Mononuclear cell (primary cell): ENCODE measurements around the gene BRD7. TPM values are rescaled to one million over a fixed set of nuclear protein-coding genes. Genes with fewer than 3 reads are reported as not detected.

Experiments
- H3K27me3 ChIP-seq: 2 replicates; pipeline ENCODE4 v1.6.0; 2011; ENCODE audit warnings: low read length, control low read depth; ENCODE audit not compliant: insufficient read depth
- H3K4me1 ChIP-seq: 2 replicates; pipeline ENCODE4 v1.5.1; 2011; ENCODE audit warnings: mild to moderate bottlenecking, low read length, control low read depth; ENCODE audit not compliant: insufficient read depth
- H3K4me3 ChIP-seq: 2 replicates; pipeline ENCODE4 v1.5.1; 2011; ENCODE audit warnings: mild to moderate bottlenecking, low read length, moderate library complexity
- H3K9me3 ChIP-seq: 2 replicates; pipeline ENCODE4 v1.5.1; 2011; ENCODE audit warnings: low read depth, mild to moderate bottlenecking, control low read depth, low read length
- total RNA-seq: library from RNA; depleted of rRNA; stranded (reverse); fragments of >200 nt; gene quantifications from one replicate; pipeline ENCODE4 v1.2.3, GENCODE V29; 2012

The BRD7 gene
- total RNA-seq, 1 donor = 55.3 TPM

DNA sequence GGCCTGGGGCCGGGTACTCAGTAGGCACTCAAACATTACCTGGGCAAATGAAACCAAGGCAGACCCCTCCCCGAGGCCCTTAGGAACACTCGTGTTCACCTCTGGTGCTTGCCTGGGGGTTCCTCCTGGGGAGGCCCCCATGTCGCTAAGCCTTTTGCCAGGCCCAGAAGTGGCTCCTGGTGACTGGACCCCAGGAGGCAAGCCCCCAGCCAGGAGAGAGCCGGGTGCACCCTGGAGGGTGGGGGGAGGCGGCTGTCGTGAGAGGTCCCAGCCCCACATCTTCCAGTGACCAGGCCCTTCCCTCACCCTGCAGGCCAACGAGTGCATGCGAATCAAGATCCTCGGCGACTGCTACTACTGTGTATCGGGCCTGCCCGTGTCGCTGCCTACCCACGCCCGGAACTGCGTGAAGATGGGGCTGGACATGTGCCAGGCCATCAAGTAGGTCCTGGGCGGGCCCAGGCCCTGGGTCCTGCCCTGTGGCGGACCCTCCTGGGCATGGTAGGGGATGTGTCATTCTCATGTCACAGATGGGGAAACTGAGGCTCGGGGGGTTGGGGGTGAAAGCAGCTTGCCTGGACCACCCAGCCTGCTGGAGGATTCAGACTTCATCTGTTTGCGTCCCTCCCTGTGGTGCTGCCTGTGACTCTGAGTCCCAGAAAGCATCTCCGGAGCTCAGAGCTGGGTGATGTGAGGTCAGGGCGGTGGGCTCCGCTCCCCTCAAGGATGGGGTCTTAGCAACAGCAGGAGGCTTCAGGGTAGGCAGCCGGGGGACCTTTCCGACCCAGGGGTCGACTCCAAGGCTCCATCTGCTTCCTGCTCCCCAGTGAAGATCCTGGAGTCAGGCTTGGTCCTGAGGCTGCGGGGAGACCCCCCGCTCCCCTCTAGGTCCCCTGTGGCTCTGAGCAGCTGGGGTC lies 69.9 kb downstream of the BRD7 start:
- Histone ChIP-seq H3K4me3 (no peak overlapping the region), H3K27me3 (no peaks in the 10 kb centered on the region), H3K4me1 (no peaks in the 10 kb centered on the region), H3K9me3 (no peaks in the 10 kb centered on the region)

DNA sequence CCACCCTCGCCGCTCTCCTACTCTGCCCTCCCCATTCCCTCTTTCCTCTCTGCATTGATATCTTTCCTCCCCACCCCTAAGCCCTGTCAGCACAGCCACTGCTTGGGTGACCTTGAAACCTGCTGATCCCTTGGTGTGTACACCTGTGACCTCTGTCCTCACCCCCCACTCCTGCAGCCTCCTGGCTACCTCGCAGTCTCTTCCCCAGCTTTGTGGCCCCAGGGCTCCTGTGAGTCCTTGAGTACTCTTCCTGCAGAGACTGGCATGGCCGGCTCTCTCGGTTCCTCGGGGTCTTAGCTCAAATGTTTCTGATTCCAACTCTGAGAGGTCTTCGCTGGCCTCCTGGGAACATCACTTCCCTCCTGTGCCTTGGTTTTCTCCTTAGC lies 70.7 kb downstream of the BRD7 start:
- Histone ChIP-seq H3K4me3 (no peak overlapping the region), H3K4me1 (no peaks in the 10 kb centered on the region), H3K27me3 (no peaks in the 10 kb centered on the region), H3K9me3 (no peaks in the 10 kb centered on the region)

- H3K9me3 ChIP-seq = no peaks in the 10 kb centered on the region
These were observed 71.3 kb downstream of the BRD7 start for GRCh38 chr16:50297301-50298074.

GRCh38 chr16:50296807-50297206 lies 72.0 kb downstream of the BRD7 start:
- Histone ChIP-seq H3K4me1 (no peaks in the 10 kb centered on the region), H3K27me3 (no peaks in the 10 kb centered on the region), H3K9me3 (no peaks in the 10 kb centered on the region), H3K4me3 (no peak overlapping the region)

More at GRCh38 chr16:50297301-50298074, 71.3 kb downstream of the BRD7 start:
- Histone ChIP-seq H3K27me3 (no peaks in the 10 kb centered on the region), H3K4me1 (no peaks in the 10 kb centered on the region), H3K4me3 (no peak overlapping the region)

- Histone ChIP-seq H3K4me1 (no peaks in the 10 kb centered on the region), H3K9me3 (no peaks in the 10 kb centered on the region), H3K27me3 (no peaks in the 10 kb centered on the region), H3K4me3 (no peak overlapping the region)
These were observed 73.2 kb downstream of the BRD7 start for GRCh38 chr16:50295541-50296132.

- Histone ChIP-seq H3K4me1 (no peaks in the 10 kb centered on the region), H3K27me3 (no peaks in the 10 kb centered on the region), H3K9me3 (no peaks in the 10 kb centered on the region), H3K4me3 (no peak overlapping the region)
These were observed 73.8 kb downstream of the BRD7 start for GRCh38 chr16:50294955-50295354.

DNA sequence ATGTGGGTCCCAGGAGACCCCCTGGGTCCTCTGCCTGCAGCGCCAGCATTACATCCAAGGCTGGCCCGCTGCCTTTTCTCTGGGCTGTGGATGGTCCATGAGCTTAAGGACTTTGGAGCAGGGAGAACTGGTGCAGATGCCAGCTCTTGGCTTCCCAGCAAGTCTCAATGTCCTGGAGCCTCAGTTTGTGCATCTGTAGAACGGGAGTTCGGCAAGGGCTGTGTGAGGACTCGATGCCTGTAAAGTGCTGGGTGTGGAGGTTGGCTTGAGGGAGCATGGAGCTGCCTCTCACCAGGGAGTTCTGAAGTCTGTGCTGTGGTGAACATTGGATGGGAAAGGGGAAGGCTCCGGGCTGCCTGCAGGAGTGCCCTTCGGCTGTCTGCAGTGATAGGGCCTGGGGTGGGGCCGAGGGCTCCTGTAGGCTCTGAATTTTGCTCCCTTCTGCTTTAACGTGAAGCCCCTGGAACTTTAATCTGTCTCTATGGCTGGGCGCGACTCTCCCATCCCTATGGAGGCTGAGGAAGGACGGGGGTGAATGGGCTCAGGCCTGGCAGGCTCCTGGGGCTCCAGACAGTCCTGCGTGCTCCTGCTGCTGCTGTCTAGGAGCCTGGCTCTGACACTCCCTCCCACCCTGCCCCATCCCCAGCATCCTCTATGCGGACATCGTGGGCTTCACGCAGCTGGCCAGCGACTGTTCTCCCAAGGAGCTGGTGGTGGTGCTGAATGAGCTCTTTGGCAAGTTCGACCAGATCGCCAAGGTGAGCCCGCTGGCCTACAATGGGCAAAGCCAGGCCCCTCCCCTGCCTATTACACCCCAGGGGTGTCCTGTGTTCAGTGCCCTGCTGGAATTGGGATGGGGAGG lies 74.6 kb downstream of the BRD7 start:
- Histone ChIP-seq H3K4me3 (no peak overlapping the region), H3K27me3 (no peaks in the 10 kb centered on the region), H3K9me3 (no peaks in the 10 kb centered on the region), H3K4me1 (no peaks in the 10 kb centered on the region)

DNA sequence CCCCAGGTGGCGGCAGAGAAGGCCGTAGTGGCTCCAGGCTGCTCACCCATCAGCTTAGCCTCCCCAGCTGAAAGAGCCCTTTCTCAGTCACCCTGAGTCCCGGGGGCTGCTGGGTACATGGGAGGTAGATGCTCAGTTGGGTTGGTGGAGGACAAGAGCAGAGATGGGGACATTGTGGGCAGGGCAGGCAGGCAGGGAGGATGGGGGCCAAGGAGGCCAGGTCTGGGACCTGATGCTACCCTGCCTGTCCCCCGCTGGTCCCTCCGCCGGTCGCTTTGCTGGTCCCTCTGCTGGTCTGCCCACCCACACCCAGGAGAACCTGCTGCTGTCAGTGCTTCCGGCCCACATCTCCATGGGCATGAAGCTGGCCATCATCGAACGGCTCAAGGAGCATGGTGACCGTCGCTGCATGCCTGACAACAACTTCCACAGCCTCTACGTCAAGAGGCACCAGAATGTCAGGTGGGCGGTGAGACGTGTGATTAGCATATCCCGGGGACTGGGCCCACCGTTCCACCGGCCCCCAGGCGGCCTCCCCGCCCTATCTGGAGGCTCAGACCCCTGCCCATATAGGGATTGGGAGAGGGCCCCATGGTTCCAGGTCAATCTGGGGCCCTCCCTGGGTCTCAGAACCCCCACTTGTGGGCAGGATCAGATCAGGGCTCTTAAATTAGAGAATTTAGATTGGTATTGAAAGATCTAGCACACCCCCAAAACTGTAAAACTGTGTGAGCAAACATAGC lies 75.6 kb downstream of the BRD7 start:
- Histone ChIP-seq H3K4me3 (no peak overlapping the region), H3K27me3 (no peaks in the 10 kb centered on the region), H3K9me3 (no peaks in the 10 kb centered on the region), H3K4me1 (no peaks in the 10 kb centered on the region)

DNA sequence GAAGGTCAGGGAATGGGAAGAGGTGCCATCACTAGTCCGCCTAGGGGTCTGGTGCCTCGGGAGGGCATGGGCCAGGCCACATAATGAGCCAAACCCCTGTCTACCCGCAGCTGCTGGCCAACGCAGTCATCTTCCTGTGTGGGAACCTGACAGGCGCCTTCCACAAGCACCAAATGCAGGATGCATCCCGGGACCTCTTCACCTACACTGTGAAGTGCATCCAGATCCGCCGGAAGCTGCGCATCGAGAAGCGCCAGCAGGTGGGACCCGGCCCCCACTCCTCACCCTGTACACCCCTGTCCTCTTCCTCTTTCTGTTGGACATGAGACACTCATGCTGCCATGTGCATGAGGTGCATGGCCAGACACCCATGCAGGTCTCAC lies 76.2 kb downstream of the BRD7 start:
- Histone ChIP-seq H3K4me1 (peaks cover 6% of the 10 kb centered on the region), H3K4me3 (no peak overlapping the region), H3K27me3 (no peaks in the 10 kb centered on the region), H3K9me3 (no peaks in the 10 kb centered on the region)

DNA sequence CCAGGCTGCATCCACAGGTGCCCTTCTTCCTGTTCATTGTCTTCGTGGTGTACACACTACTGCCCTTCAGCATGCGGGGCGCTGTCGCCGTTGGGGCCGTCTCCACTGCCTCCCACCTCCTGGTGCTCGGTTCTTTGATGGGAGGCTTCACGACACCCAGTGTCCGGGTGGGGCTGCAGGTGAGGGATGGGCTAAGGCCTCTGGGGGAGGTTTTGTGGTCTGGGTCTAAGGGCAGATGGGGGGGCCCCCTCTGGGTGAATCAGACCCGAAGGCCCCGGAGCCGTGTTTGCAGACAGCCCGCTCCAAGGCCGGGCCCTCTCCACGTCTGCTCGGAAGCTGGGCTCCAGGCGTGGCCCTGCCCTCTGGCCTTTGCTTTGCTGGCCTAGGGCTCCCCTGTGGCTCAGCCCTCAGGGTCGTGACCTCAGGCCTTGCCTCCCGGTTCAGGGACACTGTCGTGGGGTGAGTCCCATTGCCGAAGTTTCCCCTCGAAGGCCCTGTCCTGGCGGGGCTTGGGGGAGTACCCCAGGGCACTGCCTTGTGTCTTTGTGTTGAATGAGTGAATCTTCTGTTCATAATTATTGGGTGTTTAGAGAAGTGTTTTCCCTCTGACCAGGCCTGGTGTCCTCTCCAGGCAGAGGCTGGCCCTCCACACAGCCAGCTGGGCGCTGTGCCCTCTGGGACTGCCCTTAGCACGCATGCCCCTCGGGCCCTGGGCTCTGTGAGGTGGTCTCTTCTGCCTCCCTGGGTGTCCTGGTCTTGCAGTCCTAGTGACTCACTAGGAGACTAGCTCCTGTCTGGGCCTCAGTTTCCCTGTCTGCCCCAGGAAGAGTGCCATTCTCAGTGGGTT lies 76.8 kb downstream of the BRD7 start:
- Histone ChIP-seq H3K27me3 (no peaks in the 10 kb centered on the region), H3K9me3 (no peaks in the 10 kb centered on the region), H3K4me3 (no peak overlapping the region), H3K4me1 (peaks cover 7% of the 10 kb centered on the region)

DNA sequence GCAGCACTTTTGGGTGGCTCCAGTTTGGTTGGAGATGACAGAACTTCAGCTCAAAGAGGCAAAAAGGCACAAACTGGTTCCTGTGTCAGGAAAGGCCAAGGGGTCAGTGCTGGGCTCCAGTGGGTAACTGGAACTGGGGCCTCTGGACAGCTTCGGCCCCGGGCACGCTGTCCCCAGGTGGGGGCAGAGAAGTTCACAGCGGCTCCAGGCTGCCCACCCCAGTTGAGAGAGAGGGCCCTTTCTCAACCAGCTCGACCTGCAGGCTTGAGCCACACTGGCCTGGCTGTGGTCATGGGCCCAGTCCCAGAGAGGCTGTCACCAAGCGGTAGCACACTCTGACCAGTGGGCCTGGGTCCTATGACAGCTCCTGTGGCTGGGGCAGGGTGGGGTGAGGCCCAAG lies 77.9 kb downstream of the BRD7 start:
- no peak overlapping the region for H3K4me3 ChIP-seq
- H3K9me3 ChIP-seq = no peaks in the 10 kb centered on the region
- H3K27me3 ChIP-seq = no peaks in the 10 kb centered on the region
- peaks cover 12% of the 10 kb centered on the region for H3K4me1 ChIP-seq

DNA sequence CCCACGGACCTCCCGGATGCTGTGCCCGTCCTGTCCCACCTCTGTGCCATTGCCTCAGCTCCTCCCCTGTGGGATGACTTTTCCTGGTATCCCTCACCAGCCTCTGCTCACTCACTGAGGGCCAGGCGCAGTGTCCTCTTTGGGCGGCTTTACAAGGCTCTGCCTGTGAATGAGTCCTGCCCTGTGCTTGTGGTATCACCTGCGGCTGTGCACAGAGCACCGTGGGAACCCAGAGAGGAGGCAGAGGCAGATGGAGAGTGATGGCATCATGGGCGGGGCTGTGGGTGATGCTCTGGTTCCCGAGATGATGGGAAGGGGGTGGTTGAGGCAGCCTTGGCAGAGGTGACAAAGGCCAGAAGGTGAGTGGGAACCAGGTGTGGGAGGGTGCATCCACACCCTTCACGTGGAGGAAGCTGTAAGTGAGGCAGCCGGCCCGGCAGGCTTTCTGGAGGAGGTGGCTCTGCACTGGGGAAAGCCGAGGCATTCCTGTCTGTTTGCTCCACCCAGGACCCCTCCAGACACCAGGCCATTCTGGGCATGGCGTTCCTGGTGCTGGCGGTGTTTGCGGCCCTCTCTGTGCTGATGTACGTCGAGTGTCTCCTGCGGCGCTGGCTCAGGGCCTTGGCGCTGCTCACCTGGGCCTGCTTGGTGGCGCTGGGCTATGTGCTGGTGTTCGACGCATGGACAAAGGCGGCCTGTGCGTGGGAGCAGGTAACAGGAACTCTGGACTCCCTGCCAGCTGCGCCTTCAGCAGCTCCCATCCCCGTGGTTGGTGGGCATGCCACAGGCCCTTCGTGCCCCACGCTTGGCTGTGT lies 78.6 kb downstream of the BRD7 start:
- no peak overlapping the region for H3K4me3 ChIP-seq
- no peaks in the 10 kb centered on the region for H3K27me3 ChIP-seq
- H3K9me3 ChIP-seq = no peaks in the 10 kb centered on the region
- peaks cover 19% of the 10 kb centered on the region for H3K4me1 ChIP-seq

GRCh38 chr16:50288920-50289319 lies 79.9 kb downstream of the BRD7 start:
- Histone ChIP-seq H3K4me3 (no peak overlapping the region), H3K27me3 (no peaks in the 10 kb centered on the region), H3K9me3 (no peaks in the 10 kb centered on the region), H3K4me1 (peaks cover 32% of the 10 kb centered on the region)
